Naive thymus-derived CD8-positive, alpha-beta T cell (primary cell): Measurements from ENCODE around the gene RBM10. TPM values are rescaled to one million over a fixed set of nuclear protein-coding genes. Genes with fewer than 3 reads are reported as not detected.

ENCODE experiments used
- ATAC-seq, 2 donors: fragments of 150-1000 bp; cut with Tn5 transposase in 1 of 2; sonication (Bioruptor Pico), chemical (Tn5 transposase) in 1 of 2; 1 replicate in 1 of 2; 2 replicates in 1 of 2; pipeline ENCODE4 v1.10.0; 2021; ENCODE audit warnings: mild to moderate bottlenecking in 2 of 2, moderate library complexity in 2 of 2
- POLR2A ChIA-PET: fragments of 350-600 bp; sonication (Branson Sonifier 250); formaldehyde crosslinking; loops from one replicate; lab custom pipeline; 2021; ENCODE audit warnings: antibody characterized with exemption; lab: Charles Lee
- DNase-seq, 10 donors: peaks; one replicate each; pipeline versions ENCODE4 v3.0.0 to v3.0.0-alpha.2; 2020 to 2022
- H3K27ac Mint-ChIP-seq, 10 donors: one replicate each; pipeline ENCODE4 v1.8.0; 2020 to 2022; ENCODE audit warnings: mild to moderate bottlenecking in 10 of 10, mixed read lengths in 10 of 10, moderate library complexity in 4 of 10, inconsistent platforms in 1 of 10
- H3K27me3 Mint-ChIP-seq, 5 donors: one replicate each; pipeline ENCODE4 v1.8.0; 2021 to 2022; ENCODE audit warnings: mixed read lengths in 5 of 5
- H3K36me3 Mint-ChIP-seq, 3 donors: one replicate each; pipeline ENCODE4 v1.8.0; 2020 to 2022; ENCODE audit warnings: mixed read lengths in 3 of 3, mild to moderate bottlenecking in 2 of 3, inconsistent platforms in 1 of 3
- H3K4me1 Mint-ChIP-seq, 4 donors: one replicate each; pipeline ENCODE4 v1.8.0; 2021 to 2022; ENCODE audit warnings: mixed read lengths in 4 of 4
- H3K4me3 Mint-ChIP-seq, 10 donors: one replicate each; pipeline ENCODE4 v1.8.0; 2020 to 2022; ENCODE audit warnings: mild to moderate bottlenecking in 10 of 10, mixed read lengths in 10 of 10, moderate library complexity in 6 of 10, inconsistent platforms in 1 of 10
- H3K9me3 Mint-ChIP-seq, 9 donors: one replicate each; pipeline ENCODE4 v1.8.0; 2020 to 2022; ENCODE audit warnings: mixed read lengths in 9 of 9, mild to moderate bottlenecking in 3 of 9, inconsistent platforms in 1 of 9, moderate library complexity in 1 of 9
- polyA plus RNA-seq, 3 donors: library from polyadenylated mRNA; unstranded; fragments of 300-500 nt; fragmentation: Illumina TruSeq; gene quantifications; one replicate each; pipeline ENCODE4 v1.2.3, GENCODE V29; 2021
- total RNA-seq, 8 experiments: library from RNA in 2 of 8; stranded (reverse) in 2 of 8; gene quantifications; one replicate each; pipeline ENCODE4 v1.2.3 and lab custom pipeline; 2021 to 2026

Gene RBM10
- total and polyA plus RNA-seq, 5 experiments from 2014 or later = 17.6 to 55.0 (median 39.2) TPM

- Mint-ChIP-seq H3K4me1 (peaks cover 30 to 53% (median 44%) of the 10 kb centered on the region in 4 donors), H3K27me3 (no peaks in the 10 kb centered on the region), H3K27ac (peak within 1 kb of the TSS; percentile 96 to 100 (median 99)), H3K9me3 (no peaks in the 10 kb centered on the region), H3K4me3 (peak within 1 kb of the TSS; percentile 91 to 98 (median 94)), H3K36me3 (peaks cover 0 to 32% (median 2%) of the 10 kb centered on the region in 3 donors)
- ATAC-seq (peak; percentile 33 to 48), DNase-seq (peak in 8 of 10 donors; percentile 53 to 98 (median 64))
- POLR2A ChIA-PET = interaction anchor here (0.6 to 5.1 kb wide), 18 partner anchors 8 to 432 kb away, joined by 3 to 88 read pairs (median 5); partner anchors contain the start of genes ARAF, ELK1, NDUFB11 and RBM10
These were observed 73.4 kb downstream of the RBM10 start, which contains the start of gene CDK16 for GRCh38 chrX:47218280-47218919. Gene CDK16, plus strand, starts transcription at chrX:47218681. Its CDS starts 4,877 bp downstream, at chrX:47223558.

GRCh38 chrX:47218920-47219815, 74.1 kb downstream of the RBM10 start:
- DNase-seq (peak in 8 of 10 donors; percentile 13 to 76 (median 36)), ATAC-seq (no peak)
- Mint-ChIP-seq H3K4me1 (peaks cover 30 to 47% (median 44%) of the 10 kb centered on the region in 4 donors), H3K27me3 (no peaks in the 10 kb centered on the region), H3K27ac (peak overlapping the region; percentile 81 to 100 (median 94)), H3K9me3 (no peaks in the 10 kb centered on the region), H3K36me3 (peaks cover 0 to 32% (median 2%) of the 10 kb centered on the region in 3 donors), H3K4me3 (peak overlapping the region; percentile 82 to 97 (median 92))
- POLR2A ChIA-PET = interaction anchor here (0.6 to 5.1 kb wide), 8 partner anchors 9 to 337 kb away, joined by 3 to 88 read pairs (median 5); partner anchors contain the start of gene USP11

GRCh38 chrX:47221756-47222155, 76.7 kb downstream of the RBM10 start:
- H3K4me1 Mint-ChIP-seq = peaks cover 27 to 42% (median 38%) of the 10 kb centered on the region in 4 donors
- H3K36me3 Mint-ChIP-seq = peaks cover 0 to 35% (median 5%) of the 10 kb centered on the region in 3 donors
- peak overlapping the region in 1 of 10 donors; percentile 18 for H3K4me3 Mint-ChIP-seq
- H3K27ac Mint-ChIP-seq = peak overlapping the region in 1 of 10 donors; percentile 32
- no peak for ATAC-seq
- no peak for DNase-seq
- H3K27me3 Mint-ChIP-seq = no peaks in the 10 kb centered on the region
- H3K9me3 Mint-ChIP-seq = no peaks in the 10 kb centered on the region
- POLR2A ChIA-PET = interaction anchor here (5.1 kb wide), 1 partner anchor 11 kb away, joined by 88 read pairs; the partner anchor contains the start of gene USP11

GRCh38 chrX:47222751-47223350, 77.8 kb downstream of the RBM10 start:
- DNase-seq = peak in 2 of 10 donors; percentile 3 to 13
- Mint-ChIP-seq H3K27ac (peak overlapping the region in 3 of 10 donors; percentile 41 to 60 (median 60)), H3K9me3 (no peaks in the 10 kb centered on the region), H3K4me3 (no peak overlapping the region), H3K36me3 (peaks cover 0 to 41% (median 5%) of the 10 kb centered on the region in 3 donors), H3K27me3 (no peaks in the 10 kb centered on the region), H3K4me1 (peaks cover 21 to 34% (median 29%) of the 10 kb centered on the region in 4 donors)
- no peak for ATAC-seq
- POLR2A ChIA-PET = interaction anchor here (0.6 kb wide), 1 partner anchor 151 kb away, joined by 8 read pairs; no protein-coding TSS in a partner anchor

GRCh38 chrX:47223476-47224250, 78.6 kb downstream of the RBM10 start:
- DNase-seq (no peak), ATAC-seq (no peak)
- no peaks in the 10 kb centered on the region for H3K27me3 Mint-ChIP-seq
- H3K4me3 Mint-ChIP-seq = peak overlapping the region in 1 of 10 donors; percentile 14
- POLR2A ChIA-PET = interaction anchor here (1.8 kb wide), 1 partner anchor 10 kb away, joined by 8 read pairs; the partner anchor contains the start of gene USP11
- H3K4me1 Mint-ChIP-seq = peaks cover 21 to 34% (median 29%) of the 10 kb centered on the region in 4 donors
- H3K27ac Mint-ChIP-seq = no peak overlapping the region
- no peaks in the 10 kb centered on the region for H3K9me3 Mint-ChIP-seq
- peaks cover 0 to 47% (median 5%) of the 10 kb centered on the region in 3 donors for H3K36me3 Mint-ChIP-seq

- peaks cover 20 to 29% (median 27%) of the 10 kb centered on the region in 4 donors for H3K4me1 Mint-ChIP-seq
- H3K27ac Mint-ChIP-seq = no peak overlapping the region
- no peak for ATAC-seq
- DNase-seq = no peak
- H3K9me3 Mint-ChIP-seq = no peaks in the 10 kb centered on the region
- H3K4me3 Mint-ChIP-seq = no peak overlapping the region
- no peaks in the 10 kb centered on the region for H3K27me3 Mint-ChIP-seq
- peaks cover 0 to 52% (median 5%) of the 10 kb centered on the region in 3 donors for H3K36me3 Mint-ChIP-seq
- POLR2A ChIA-PET = interaction anchor here (1.8 kb wide), 1 partner anchor 9 kb away, joined by 8 read pairs; the partner anchor contains the start of gene USP11
These were observed 79.4 kb downstream of the RBM10 start for GRCh38 chrX:47224266-47224895.

GRCh38 chrX:47224896-47225290, 79.9 kb downstream of the RBM10 start:
- Mint-ChIP-seq H3K4me1 (peaks cover 15 to 24% (median 22%) of the 10 kb centered on the region in 4 donors), H3K27me3 (no peaks in the 10 kb centered on the region), H3K27ac (peak overlapping the region in 1 of 10 donors; percentile 44), H3K9me3 (no peaks in the 10 kb centered on the region), H3K36me3 (peaks cover 0 to 55% (median 6%) of the 10 kb centered on the region in 3 donors), H3K4me3 (no peak overlapping the region)
- ATAC-seq (no peak), DNase-seq (no peak)
- POLR2A ChIA-PET = interaction anchor here (1.8 kb wide), 1 partner anchor 8 kb away, joined by 8 read pairs; the partner anchor contains the start of gene USP11

GRCh38 chrX:47226071-47226470, 81.0 kb downstream of the RBM10 start:
- Mint-ChIP-seq H3K4me3 (no peak overlapping the region), H3K27ac (no peak overlapping the region), H3K4me1 (peaks cover 6 to 13% (median 11%) of the 10 kb centered on the region in 4 donors), H3K9me3 (no peaks in the 10 kb centered on the region), H3K27me3 (no peaks in the 10 kb centered on the region), H3K36me3 (peaks cover 0 to 55% (median 11%) of the 10 kb centered on the region in 3 donors)
- POLR2A ChIA-PET = no interaction called here
- no peak for ATAC-seq
- DNase-seq = no peak

GRCh38 chrX:47226531-47227333, 81.7 kb downstream of the RBM10 start:
- DNase-seq = no peak
- ATAC-seq = no peak
- H3K9me3 Mint-ChIP-seq = no peaks in the 10 kb centered on the region
- POLR2A ChIA-PET = no interaction called here
- no peak overlapping the region for H3K27ac Mint-ChIP-seq
- H3K4me1 Mint-ChIP-seq = peaks cover 6 to 10% (median 7%) of the 10 kb centered on the region in 4 donors
- H3K4me3 Mint-ChIP-seq = no peak overlapping the region
- H3K36me3 Mint-ChIP-seq = peaks cover 0 to 55% (median 11%) of the 10 kb centered on the region in 3 donors
- no peaks in the 10 kb centered on the region for H3K27me3 Mint-ChIP-seq

GRCh38 chrX:47227334-47227583, 82.2 kb downstream of the RBM10 start:
- H3K36me3 Mint-ChIP-seq = peaks cover 0 to 51% (median 11%) of the 10 kb centered on the region in 3 donors
- H3K4me1 Mint-ChIP-seq = peaks cover 1 to 4% (median 3%) of the 10 kb centered on the region in 4 donors
- peak overlapping the region in 1 of 10 donors; percentile 39 for H3K27ac Mint-ChIP-seq

More at GRCh38 chrX:47227334-47227583, 82.2 kb downstream of the RBM10 start:
- Mint-ChIP-seq H3K9me3 (no peaks in the 10 kb centered on the region), H3K27me3 (no peaks in the 10 kb centered on the region), H3K4me3 (no peak overlapping the region)
- ATAC-seq (no peak), DNase-seq (no peak)
- POLR2A ChIA-PET = no interaction called here
